SK-N-SH treated with all-trans-retinoic acid at 6 μM for 48 hours (cell line): ENCODE data around the gene CD68.

Experiments used
- CREB5 ChIP-seq: fragments of 250-450 bp; sonication (Bioruptor Pico); IDR thresholded peaks from 2 replicates; pipeline ENCODE4 v1.5.1; 2020; ENCODE audit warnings: low read depth, mild to moderate bottlenecking, moderate library complexity
- ESRRG ChIP-seq: fragments of 250-450 bp; sonication (Bioruptor Pico); IDR thresholded peaks from 2 replicates; pipeline ENCODE4 v1.6.1; 2021; ENCODE audit warnings: mild to moderate bottlenecking
- ISL1 ChIP-seq: fragments of 250-450 bp; sonication (Bioruptor Pico); IDR thresholded peaks from 2 replicates; pipeline ENCODE4 v2.1.2; 2022; ENCODE audit warnings: mild to moderate bottlenecking, moderate library complexity
- RARB ChIP-seq: fragments of 250-450 bp; sonication (Bioruptor Pico); IDR thresholded peaks from 2 replicates; pipeline ENCODE4 v1.8.0; 2021; ENCODE audit warnings: mild to moderate bottlenecking, moderate library complexity
- SNAI2 ChIP-seq: fragments of 250-450 bp; sonication (Bioruptor Pico); IDR thresholded peaks from 2 replicates; pipeline ENCODE4 v1.5.0; 2020; ENCODE audit warnings: mild to moderate bottlenecking, moderate library complexity
- ZC3H10 ChIP-seq: fragments of 250-450 bp; sonication (Bioruptor Pico); IDR thresholded peaks from 2 replicates; pipeline ENCODE4 v1.5.1; 2021; ENCODE audit warnings: mild to moderate bottlenecking, moderate library complexity
- ZFP3 ChIP-seq: fragments of 250-450 bp; sonication (Bioruptor Pico); IDR thresholded peaks from 2 replicates; pipeline ENCODE4 v1.5.0; 2020; ENCODE audit warnings: mild to moderate bottlenecking, moderate library complexity
- ZFP30 ChIP-seq: fragments of 450-650 bp; formaldehyde crosslinking; IDR thresholded peaks from 2 replicates; pipeline ENCODE4 v1.5.0; 2022; ENCODE audit warnings: mild to moderate bottlenecking, moderate library complexity
- TF ChIP-seq, protein P1 (sequence below): fragments of 250-450 bp; sonication (Bioruptor Pico); IDR thresholded peaks from 2 replicates; pipeline ENCODE4 v1.8.0; 2020; ENCODE audit warnings: mild to moderate bottlenecking, moderate library complexity, borderline replicate concordance
- TF ChIP-seq, protein P2 (sequence below): fragments of 250-450 bp; sonication (Bioruptor Pico); IDR thresholded peaks from 2 replicates; pipeline ENCODE4 v1.5.1; 2021; ENCODE audit warnings: mild to moderate bottlenecking, moderate library complexity
- TF ChIP-seq, protein P3 (sequence below): fragments of 250-450 bp; sonication (Bioruptor Pico); IDR thresholded peaks from 2 replicates; pipeline ENCODE4 v1.5.0; 2020; ENCODE audit warnings: mild to moderate bottlenecking, moderate library complexity

DNA sequence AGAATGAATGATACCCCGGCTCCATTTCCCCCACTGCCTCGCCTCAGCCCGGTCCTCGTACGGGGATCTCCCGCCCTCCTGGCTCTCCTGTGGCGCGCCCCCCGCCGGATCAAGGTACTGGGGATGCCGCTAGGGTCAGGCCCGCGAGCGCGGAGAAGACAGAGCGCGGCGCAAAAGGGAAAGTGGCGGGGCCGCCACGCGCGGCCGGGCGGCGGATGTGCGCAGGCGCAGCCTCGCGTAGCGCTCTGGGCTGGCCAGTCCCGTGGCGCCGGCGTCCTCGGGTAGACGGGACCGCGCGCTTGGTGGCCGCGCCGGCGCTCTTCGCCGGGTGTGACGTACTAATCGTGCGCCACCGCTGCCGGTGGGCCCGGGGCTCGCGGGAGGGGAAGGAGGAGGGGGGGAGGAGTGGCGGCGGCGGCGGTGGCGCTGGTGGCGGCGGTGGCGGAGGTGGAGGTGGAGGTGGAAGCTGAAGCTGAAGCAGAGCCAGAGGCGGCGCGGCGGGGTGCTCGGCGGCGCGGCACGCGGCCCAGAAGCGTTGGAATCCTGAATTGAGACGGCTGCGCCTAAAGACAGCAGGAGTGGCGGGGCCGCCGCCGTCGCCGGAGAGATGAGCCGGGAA lies 17.7 kb upstream of the CD68 start, which contains the start of gene SENP3:
- TF ChIP-seq ESRRG (CRISPR knock-in tag), result no peak
- TF ChIP-seq ZC3H10, result no peak
- no peak for TF ChIP-seq ZFP30 (CRISPR knock-in tag)
- TF ChIP-seq, protein P1, sequence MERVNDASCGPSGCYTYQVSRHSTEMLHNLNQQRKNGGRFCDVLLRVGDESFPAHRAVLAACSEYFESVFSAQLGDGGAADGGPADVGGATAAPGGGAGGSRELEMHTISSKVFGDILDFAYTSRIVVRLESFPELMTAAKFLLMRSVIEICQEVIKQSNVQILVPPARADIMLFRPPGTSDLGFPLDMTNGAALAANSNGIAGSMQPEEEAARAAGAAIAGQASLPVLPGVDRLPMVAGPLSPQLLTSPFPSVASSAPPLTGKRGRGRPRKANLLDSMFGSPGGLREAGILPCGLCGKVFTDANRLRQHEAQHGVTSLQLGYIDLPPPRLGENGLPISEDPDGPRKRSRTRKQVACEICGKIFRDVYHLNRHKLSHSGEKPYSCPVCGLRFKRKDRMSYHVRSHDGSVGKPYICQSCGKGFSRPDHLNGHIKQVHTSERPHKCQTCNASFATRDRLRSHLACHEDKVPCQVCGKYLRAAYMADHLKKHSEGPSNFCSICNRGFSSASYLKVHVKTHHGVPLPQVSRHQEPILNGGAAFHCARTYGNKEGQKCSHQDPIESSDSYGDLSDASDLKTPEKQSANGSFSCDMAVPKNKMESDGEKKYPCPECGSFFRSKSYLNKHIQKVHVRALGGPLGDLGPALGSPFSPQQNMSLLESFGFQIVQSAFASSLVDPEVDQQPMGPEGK, result no peak
- TF ChIP-seq ISL1 (CRISPR knock-in tag), result no peak
- TF ChIP-seq, protein P2, sequence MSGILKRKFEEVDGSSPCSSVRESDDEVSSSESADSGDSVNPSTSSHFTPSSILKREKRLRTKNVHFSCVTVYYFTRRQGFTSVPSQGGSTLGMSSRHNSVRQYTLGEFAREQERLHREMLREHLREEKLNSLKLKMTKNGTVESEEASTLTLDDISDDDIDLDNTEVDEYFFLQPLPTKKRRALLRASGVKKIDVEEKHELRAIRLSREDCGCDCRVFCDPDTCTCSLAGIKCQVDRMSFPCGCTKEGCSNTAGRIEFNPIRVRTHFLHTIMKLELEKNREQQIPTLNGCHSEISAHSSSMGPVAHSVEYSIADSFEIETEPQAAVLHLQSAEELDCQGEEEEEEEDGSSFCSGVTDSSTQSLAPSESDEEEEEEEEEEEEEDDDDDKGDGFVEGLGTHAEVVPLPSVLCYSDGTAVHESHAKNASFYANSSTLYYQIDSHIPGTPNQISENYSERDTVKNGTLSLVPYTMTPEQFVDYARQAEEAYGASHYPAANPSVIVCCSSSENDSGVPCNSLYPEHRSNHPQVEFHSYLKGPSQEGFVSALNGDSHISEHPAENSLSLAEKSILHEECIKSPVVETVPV (CRISPR knock-in tag), result no peak
- no peak for TF ChIP-seq RARB
- TF ChIP-seq, protein P3, sequence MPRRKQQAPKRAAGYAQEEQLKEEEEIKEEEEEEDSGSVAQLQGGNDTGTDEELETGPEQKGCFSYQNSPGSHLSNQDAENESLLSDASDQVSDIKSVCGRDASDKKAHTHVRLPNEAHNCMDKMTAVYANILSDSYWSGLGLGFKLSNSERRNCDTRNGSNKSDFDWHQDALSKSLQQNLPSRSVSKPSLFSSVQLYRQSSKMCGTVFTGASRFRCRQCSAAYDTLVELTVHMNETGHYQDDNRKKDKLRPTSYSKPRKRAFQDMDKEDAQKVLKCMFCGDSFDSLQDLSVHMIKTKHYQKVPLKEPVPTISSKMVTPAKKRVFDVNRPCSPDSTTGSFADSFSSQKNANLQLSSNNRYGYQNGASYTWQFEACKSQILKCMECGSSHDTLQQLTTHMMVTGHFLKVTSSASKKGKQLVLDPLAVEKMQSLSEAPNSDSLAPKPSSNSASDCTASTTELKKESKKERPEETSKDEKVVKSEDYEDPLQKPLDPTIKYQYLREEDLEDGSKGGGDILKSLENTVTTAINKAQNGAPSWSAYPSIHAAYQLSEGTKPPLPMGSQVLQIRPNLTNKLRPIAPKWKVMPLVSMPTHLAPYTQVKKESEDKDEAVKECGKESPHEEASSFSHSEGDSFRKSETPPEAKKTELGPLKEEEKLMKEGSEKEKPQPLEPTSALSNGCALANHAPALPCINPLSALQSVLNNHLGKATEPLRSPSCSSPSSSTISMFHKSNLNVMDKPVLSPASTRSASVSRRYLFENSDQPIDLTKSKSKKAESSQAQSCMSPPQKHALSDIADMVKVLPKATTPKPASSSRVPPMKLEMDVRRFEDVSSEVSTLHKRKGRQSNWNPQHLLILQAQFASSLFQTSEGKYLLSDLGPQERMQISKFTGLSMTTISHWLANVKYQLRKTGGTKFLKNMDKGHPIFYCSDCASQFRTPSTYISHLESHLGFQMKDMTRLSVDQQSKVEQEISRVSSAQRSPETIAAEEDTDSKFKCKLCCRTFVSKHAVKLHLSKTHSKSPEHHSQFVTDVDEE (CRISPR knock-in tag), result no peak
- TF ChIP-seq ZFP3 (CRISPR knock-in tag), result no peak
- TF ChIP-seq CREB5 (CRISPR knock-in tag), result no peak
- TF ChIP-seq SNAI2 (CRISPR knock-in tag), result no peak
